PC-3 (cell line): Measurements from ENCODE around the gene DTWD2. TPM values are rescaled to one million over a fixed set of nuclear protein-coding genes. Genes with fewer than 3 reads are reported as not detected.

Source experiments
- ATAC-seq: fragments of 200-7000 bp; cut with Tn5 transposase; 2 replicates; pipeline ENCODE4 v1.9.1; 2020; ENCODE audit warnings: mild to moderate bottlenecking, moderate library complexity
- BruUV-seq: library from RNA; stranded (reverse); fragments of 400-500 nt; replicated peaks from 2 replicates; lab custom pipeline; 2021; lab: Mats Ljungman, UMichigan
- CTCF ChIA-PET: fragments of 300-600 bp; sonication (Branson Sonifier 250); formaldehyde crosslinking; loops from one replicate; lab custom pipeline; 2022; ENCODE audit warnings: antibody characterized with exemption; lab: Charles Lee
- POLR2A ChIA-PET: fragments of 300-600 bp; sonication (Branson Sonifier 250); formaldehyde crosslinking; loops from one replicate; lab custom pipeline; 2022; ENCODE audit warnings: antibody characterized with exemption; ENCODE audit not compliant: unreplicated experiment; lab: Charles Lee
- DNase-seq: peaks from one replicate; pipeline ENCODE4 v3.0.0-alpha.2; 2015
- H2AFZ ChIP-seq: fragments of 300-600 bp; sonication (generic); 2 replicates; pipeline ENCODE4 v1.6.0; 2016; ENCODE audit warnings: antibody characterized with exemption, low read length
- H3F3A ChIP-seq: fragments of 300-600 bp; sonication (generic); one replicate; pipeline ENCODE4 v1.6.0; 2017; ENCODE audit warnings: antibody characterized with exemption, low read length, control low read depth, mild to moderate bottlenecking; ENCODE audit not compliant: unreplicated experiment
- H3K27ac ChIP-seq: fragments of 300-600 bp; sonication (generic); 2 replicates; pipeline ENCODE4 v1.5.1; 2016; ENCODE audit warnings: mild to moderate bottlenecking, low read length
- H3K27me3 ChIP-seq: fragments of 300-600 bp; sonication (generic); 2 replicates; pipeline ENCODE4 v1.6.1; 2016; ENCODE audit warnings: low read length, mixed read lengths
- H3K36me3 ChIP-seq: fragments of 300-600 bp; sonication (generic); 2 replicates; pipeline ENCODE4 v1.6.1; 2016; ENCODE audit warnings: low read depth, mixed run types, low read length, mixed read lengths
- H3K4me1 ChIP-seq: fragments of 300-600 bp; sonication (generic); 2 replicates; pipeline ENCODE4 v1.5.1; 2016; ENCODE audit warnings: low read length; ENCODE audit not compliant: insufficient read depth
- H3K4me2 ChIP-seq: fragments of 300-600 bp; sonication (generic); 2 replicates; pipeline ENCODE4 v1.6.0; 2016; ENCODE audit warnings: low read length
- H3K4me3 ChIP-seq: fragments of 300-600 bp; sonication (generic); 2 replicates; pipeline ENCODE4 v1.5.1; 2016; ENCODE audit warnings: mild to moderate bottlenecking, low read length, mixed read lengths
- H3K79me2 ChIP-seq: fragments of 300-600 bp; sonication (generic); 2 replicates; pipeline ENCODE4 v1.6.1; 2017; ENCODE audit warnings: low read length, mixed read lengths
- H3K9ac ChIP-seq: fragments of 300-600 bp; sonication (generic); 2 replicates; pipeline ENCODE4 v1.6.0; 2016; ENCODE audit warnings: mild to moderate bottlenecking, low read length
- H3K9me2 ChIP-seq: fragments of 300-600 bp; sonication (generic); replicated peaks from 2 replicates; pipeline ENCODE4 v1.6.1; 2016; ENCODE audit warnings: mixed run types, low read length, mixed read lengths
- H3K9me3 ChIP-seq: fragments of 300-600 bp; sonication (generic); 2 replicates; pipeline ENCODE4 v1.6.1; 2016; ENCODE audit warnings: low read length, mixed read lengths
- H4K20me1 ChIP-seq: fragments of 300-600 bp; sonication (generic); 2 replicates; pipeline ENCODE4 v1.6.1; 2016; ENCODE audit warnings: low read length, mixed read lengths
- CTCF ChIP-seq: fragments of 300-600 bp; sonication (generic); conservative IDR thresholded peaks from 2 replicates; pipeline ENCODE4 v1.5.1; 2017; ENCODE audit warnings: antibody characterized with exemption, low read depth, mild to moderate bottlenecking, low read length
- EZH2 ChIP-seq: fragments of 300-600 bp; sonication (generic); IDR thresholded peaks from one replicate; pipeline ENCODE4 v1.6.1; 2017; ENCODE audit warnings: antibody characterized with exemption, mild to moderate bottlenecking, low read length; ENCODE audit not compliant: unreplicated experiment
- EZH2phosphoT487 ChIP-seq: fragments of 300-600 bp; sonication (generic); IDR thresholded peaks from 2 replicates; pipeline ENCODE4 v1.6.1; 2018; ENCODE audit warnings: mild to moderate bottlenecking, antibody characterized with exemption, low read length, borderline replicate concordance
- intact Hi-C: fragments of 100-400 bp; cut with micrococcal nuclease; formaldehyde crosslinking; loops from 2 replicates; pipeline ENCODE4 v1.9.0; 2023
- total RNA-seq: library from RNA; depleted of rRNA; stranded (reverse); fragments of >200 nt; gene quantifications from 2 replicates; pipeline ENCODE4 v1.2.3, GENCODE V29; 2014

DTWD2 gene
- total RNA-seq, 1 experiment from 2014 or later, result 16.5 TPM

- Histone ChIP-seq H3K9me3 (no peaks in the 10 kb centered on the region), H3K27me3 (no peaks in the 10 kb centered on the region), H4K20me1 (no peaks in the 10 kb centered on the region), H3K36me3 (no peaks in the 10 kb centered on the region), H3K9ac (no peak overlapping the region), H3K4me3 (no peak overlapping the region), H3K4me1 (no peaks in the 10 kb centered on the region), H2AFZ (no peak overlapping the region), H3K4me2 (no peak overlapping the region), H3K79me2 (no peaks in the 10 kb centered on the region), H3K27ac (no peak overlapping the region), H3F3A (no peaks in the 10 kb centered on the region), H3K9me2 (no peaks in the 10 kb centered on the region)
- BruUV-seq, result no TSS peak
- ATAC-seq (no peak), DNase-seq (no peak)
- CTCF ChIA-PET, result no interaction called here
- POLR2A ChIA-PET, result no interaction called here
- intact Hi-C loops, result no loop called here
- TF ChIP-seq EZH2phosphoT487 (no peak), CTCF (no peak), EZH2 (no peak)
These were observed 93.6 kb downstream of the DTWD2 start for GRCh38 chr5:118894709-118895108.

GRCh38 chr5:118891252-118891651 is 97.1 kb downstream of the DTWD2 start:
- Histone ChIP-seq H3F3A (no peaks in the 10 kb centered on the region), H3K9me2 (no peaks in the 10 kb centered on the region), H4K20me1 (no peaks in the 10 kb centered on the region), H2AFZ (no peak overlapping the region), H3K9me3 (no peaks in the 10 kb centered on the region), H3K27ac (no peak overlapping the region), H3K4me1 (no peaks in the 10 kb centered on the region), H3K4me2 (no peak overlapping the region), H3K4me3 (no peak overlapping the region), H3K36me3 (no peaks in the 10 kb centered on the region), H3K79me2 (no peaks in the 10 kb centered on the region), H3K9ac (no peak overlapping the region), H3K27me3 (no peaks in the 10 kb centered on the region)
- ChIA-PET CTCF (no interaction called here), POLR2A (no interaction called here)
- DNase-seq, result no peak
- ATAC-seq, result no peak
- intact Hi-C loops, result no loop called here
- BruUV-seq, result no TSS peak
- TF ChIP-seq EZH2 (no peak), CTCF (no peak), EZH2phosphoT487 (no peak)

- Histone ChIP-seq H3K36me3 (no peaks in the 10 kb centered on the region), H3K9me3 (no peaks in the 10 kb centered on the region), H3K4me3 (no peak overlapping the region), H2AFZ (no peak overlapping the region), H3F3A (no peaks in the 10 kb centered on the region), H3K79me2 (no peaks in the 10 kb centered on the region), H3K27ac (no peak overlapping the region), H3K27me3 (no peaks in the 10 kb centered on the region), H3K4me1 (no peaks in the 10 kb centered on the region), H3K4me2 (no peak overlapping the region), H3K9ac (no peak overlapping the region), H4K20me1 (no peaks in the 10 kb centered on the region), H3K9me2 (no peaks in the 10 kb centered on the region)
- intact Hi-C loops, result no loop called here
- no peak for ATAC-seq
- BruUV-seq, result no TSS peak
- DNase-seq, result no peak
- TF ChIP-seq EZH2 (no peak), CTCF (no peak), EZH2phosphoT487 (no peak)
- CTCF ChIA-PET, result no interaction called here
- POLR2A ChIA-PET, result no interaction called here
These were observed 99.2 kb downstream of the DTWD2 start for GRCh38 chr5:118889165-118889564.
